Keratinocyte (primary cell): ENCODE measurements around the gene SAG. TPM values are rescaled to one million over a fixed set of nuclear protein-coding genes. Genes with fewer than 3 reads are reported as not detected.

ENCODE experiments used
- DNase-seq: peaks from one replicate; pipeline ENCODE4 v3.0.0-alpha.2; 2011; ENCODE audit warnings: low read depth, missing footprints, low spot score
- FAIRE-seq: peaks from 2 replicates; lab custom pipeline; 2011; peaks lifted over from hg19 to GRCh38; lab: Jason Lieb, UNC
- H2AFZ ChIP-seq: 2 replicates; pipeline ENCODE4 v1.6.0; 2012; ENCODE audit warnings: low read length, control low read depth, inconsistent platforms; ENCODE audit not compliant: control insufficient read depth
- H3K27ac ChIP-seq: 2 replicates; pipeline ENCODE4 v1.5.1; 2011; ENCODE audit warnings: low read length; ENCODE audit not compliant: control insufficient read depth, insufficient read depth
- H3K27me3 ChIP-seq: 3 replicates; pipeline ENCODE4 v1.6.0; 2011; ENCODE audit warnings: low read length; ENCODE audit not compliant: control insufficient read depth, insufficient read depth; ENCODE audit errors: extremely low read depth
- H3K36me3 ChIP-seq, 2 experiments: 2 replicates in 1 of 2; 3 replicates in 1 of 2; pipeline ENCODE4 v1.5.1; 2011; ENCODE audit warnings: low read length in 2 of 2, mild to moderate bottlenecking in 1 of 2; ENCODE audit not compliant: control insufficient read depth in 2 of 2, insufficient read depth in 2 of 2; ENCODE audit errors: extremely low read depth in 1 of 2
- H3K4me1 ChIP-seq: 3 replicates; pipeline ENCODE4 v1.5.1; 2011; ENCODE audit warnings: low read length; ENCODE audit not compliant: control insufficient read depth, insufficient read depth; ENCODE audit errors: extremely low read depth
- H3K4me2 ChIP-seq: 3 replicates; pipeline ENCODE4 v1.6.0; 2011; ENCODE audit warnings: low read depth, low read length; ENCODE audit not compliant: control insufficient read depth, insufficient read depth; ENCODE audit errors: extremely low read depth
- H3K4me3 ChIP-seq, 3 experiments: fragments of 200-600 bp in 1 of 3; sonication (generic) in 1 of 3; 2 replicates in 2 of 3; 3 replicates in 1 of 3; pipeline ENCODE4 v1.5.1; 2011 to 2016; ENCODE audit warnings: low read length in 3 of 3, mild to moderate bottlenecking in 3 of 3, control low read depth in 2 of 3, inconsistent platforms in 1 of 3, low read depth in 1 of 3, mixed read lengths in 1 of 3, mixed run types in 1 of 3, moderate library complexity in 1 of 3; ENCODE audit not compliant: control insufficient read depth in 2 of 3, insufficient read depth in 2 of 3; ENCODE audit errors: extremely low read depth in 1 of 3
- H3K79me2 ChIP-seq: 2 replicates; pipeline ENCODE4 v1.6.0; 2012; ENCODE audit warnings: low read length; ENCODE audit not compliant: control insufficient read depth, insufficient read depth
- H3K9ac ChIP-seq: 3 replicates; pipeline ENCODE4 v1.6.0; 2011; ENCODE audit warnings: low read length; ENCODE audit not compliant: control insufficient read depth, insufficient read depth; ENCODE audit errors: extremely low read depth
- H3K9me1 ChIP-seq: 3 replicates; pipeline ENCODE4 v1.6.0; 2011; ENCODE audit warnings: low read length; ENCODE audit not compliant: control insufficient read depth, insufficient read depth; ENCODE audit errors: extremely low read depth
- H3K9me3 ChIP-seq: 2 replicates; pipeline ENCODE4 v1.5.1; 2012; ENCODE audit warnings: low read depth, low read length; ENCODE audit not compliant: control insufficient read depth
- H4K20me1 ChIP-seq: 3 replicates; pipeline ENCODE4 v1.6.0; 2011; ENCODE audit warnings: low read length; ENCODE audit not compliant: control insufficient read depth, insufficient read depth; ENCODE audit errors: extremely low read depth
- EZH2 ChIP-seq: IDR thresholded peaks from one replicate; pipeline ENCODE4 v1.6.1; 2012; ENCODE audit warnings: inconsistent platforms, mild to moderate bottlenecking, low read length, moderate library complexity
- dilution Hi-C: fragments of 300-500 bp; cut with MboI; formaldehyde crosslinking; loops from one replicate; pipeline ENCODE4 v1.7.0; 2020; ENCODE audit warnings: low sequenced_read_pairs; ENCODE audit not compliant: extremely low pct_ligation_motif_present
- polyA plus RNA-seq, 5 experiments: library from polyadenylated mRNA; depleted of rRNA in 3 of 5; stranded (reverse) in 3 of 5; stranded (forward) in 1 of 5; unstranded in 1 of 5; fragments of >200 nt; gene quantifications; 1 replicate in 1 of 5; 2 replicates in 3 of 5; 3 replicates in 1 of 5; pipeline versions ENCODE4 v1.2.1 to v1.2.3, GENCODE V29; 2011 to 2012; ENCODE audit warnings: missing spikeins in 2 of 5, low read depth in 1 of 5, low replicate concordance in 1 of 5
- TF ChIP-seq, protein P1 (sequence below), 3 experiments: IDR thresholded peaks in 1 of 3; conservative IDR thresholded peaks in 1 of 3; optimal IDR thresholded peaks in 1 of 3; 2 replicates in 2 of 3; 3 replicates in 1 of 3; pipeline versions ENCODE3 to v1.5.1; 2011; ENCODE audit warnings: low read length in 3 of 3, mild to moderate bottlenecking in 3 of 3, moderate library complexity in 2 of 3, control low read depth in 1 of 3, inconsistent platforms in 1 of 3; ENCODE audit not compliant: insufficient read depth in 2 of 3; ENCODE audit errors: extremely low read depth in 1 of 3

Gene SAG
- polyA plus RNA-seq, 1 donor (not counting 4 experiments of a cell fraction or from before 2014, with no cell fraction given) = not detected

DNA sequence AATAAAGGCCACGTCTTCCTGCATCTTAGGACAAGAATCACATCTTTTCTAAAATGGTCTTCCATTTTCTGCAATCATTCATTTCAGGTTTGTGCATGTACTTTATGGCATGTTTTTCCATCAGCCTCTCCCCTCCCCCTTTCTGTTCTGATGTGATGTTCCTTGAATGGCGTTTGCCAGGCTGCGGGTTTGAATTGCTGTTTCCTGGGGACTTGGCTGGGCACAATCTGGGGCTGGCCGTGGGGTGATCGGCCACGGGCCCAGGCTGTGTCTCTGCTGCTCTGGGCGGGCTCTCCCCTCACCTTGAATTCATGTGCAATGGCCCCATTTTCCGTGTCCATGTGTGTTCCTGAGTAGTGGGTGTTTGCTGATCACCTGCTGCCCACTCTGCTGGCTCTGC is 61.8 kb downstream of the SAG start:
- Histone ChIP-seq H3K9me1 (no peaks in the 10 kb centered on the region), H3K4me3 (no peak overlapping the region), H4K20me1 (no peaks in the 10 kb centered on the region), H3K79me2 (peaks cover 2% of the 10 kb centered on the region), H3K36me3 (peaks cover 0 to 2% of the 10 kb centered on the region in 2 experiments), H3K9ac (no peak overlapping the region), H3K27me3 (no peaks in the 10 kb centered on the region), H3K4me2 (no peak overlapping the region), H3K9me3 (no peaks in the 10 kb centered on the region), H3K4me1 (no peaks in the 10 kb centered on the region), H3K27ac (no peak overlapping the region), H2AFZ (no peak overlapping the region)
- FAIRE-seq (no peak), DNase-seq (no peak)
- TF ChIP-seq, protein P1, sequence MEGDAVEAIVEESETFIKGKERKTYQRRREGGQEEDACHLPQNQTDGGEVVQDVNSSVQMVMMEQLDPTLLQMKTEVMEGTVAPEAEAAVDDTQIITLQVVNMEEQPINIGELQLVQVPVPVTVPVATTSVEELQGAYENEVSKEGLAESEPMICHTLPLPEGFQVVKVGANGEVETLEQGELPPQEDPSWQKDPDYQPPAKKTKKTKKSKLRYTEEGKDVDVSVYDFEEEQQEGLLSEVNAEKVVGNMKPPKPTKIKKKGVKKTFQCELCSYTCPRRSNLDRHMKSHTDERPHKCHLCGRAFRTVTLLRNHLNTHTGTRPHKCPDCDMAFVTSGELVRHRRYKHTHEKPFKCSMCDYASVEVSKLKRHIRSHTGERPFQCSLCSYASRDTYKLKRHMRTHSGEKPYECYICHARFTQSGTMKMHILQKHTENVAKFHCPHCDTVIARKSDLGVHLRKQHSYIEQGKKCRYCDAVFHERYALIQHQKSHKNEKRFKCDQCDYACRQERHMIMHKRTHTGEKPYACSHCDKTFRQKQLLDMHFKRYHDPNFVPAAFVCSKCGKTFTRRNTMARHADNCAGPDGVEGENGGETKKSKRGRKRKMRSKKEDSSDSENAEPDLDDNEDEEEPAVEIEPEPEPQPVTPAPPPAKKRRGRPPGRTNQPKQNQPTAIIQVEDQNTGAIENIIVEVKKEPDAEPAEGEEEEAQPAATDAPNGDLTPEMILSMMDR (optimal IDR thresholded peaks at IDR 0.05 in 1 of 3, IDR thresholded peaks at IDR 0.05 in 1 of 3, conservative IDR thresholded peaks at IDR 0.05 in 1 of 3; ENCODE audit: extremely low read depth in 1 of 3, insufficient read depth in 2 of 3, low read length in 3 of 3) = no peak
- TF ChIP-seq EZH2 = no peak
- dilution Hi-C loops = no loop called here

DNA sequence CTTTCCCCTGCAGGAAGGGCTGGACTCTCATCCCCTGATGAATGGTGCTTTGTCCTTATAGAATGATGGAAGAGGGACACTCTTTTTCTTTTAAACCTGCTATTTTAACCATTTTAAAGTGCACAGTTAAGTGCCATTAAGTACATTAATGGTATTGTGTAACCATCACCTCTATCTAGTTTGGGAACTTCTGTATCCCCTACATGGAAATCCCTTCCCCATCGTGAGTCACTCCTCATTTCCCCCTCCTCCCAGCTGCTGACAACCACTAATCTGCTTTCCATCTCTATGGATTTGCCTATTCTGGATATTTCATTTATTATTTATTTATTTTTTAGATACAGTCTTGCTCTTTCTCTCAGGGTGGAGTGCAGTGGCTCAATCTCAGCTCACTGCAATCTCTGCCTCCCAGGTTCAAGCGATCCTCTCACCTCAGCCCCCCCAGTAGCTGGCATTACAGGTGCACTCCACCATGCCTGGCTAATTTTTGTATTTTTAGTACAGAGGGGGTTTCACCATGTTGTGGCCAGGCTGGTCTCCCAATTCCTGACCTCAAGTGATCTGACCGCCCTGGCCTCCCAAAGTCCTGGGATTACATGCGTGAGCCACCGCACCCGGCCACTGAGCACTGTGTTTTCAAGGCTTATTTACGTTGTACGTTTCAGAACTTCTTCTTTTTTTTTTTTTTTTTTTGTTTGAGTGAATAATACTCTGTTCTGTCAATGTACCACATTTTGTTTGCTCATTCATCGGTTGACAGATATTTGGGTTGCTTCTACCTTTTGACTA is 62.5 kb downstream of the SAG start:
- H3K36me3 ChIP-seq = peaks cover 0 to 2% of the 10 kb centered on the region in 2 experiments
- no peaks in the 10 kb centered on the region for H3K9me3 ChIP-seq
- H4K20me1 ChIP-seq = no peaks in the 10 kb centered on the region
- no peak overlapping the region for H3K27ac ChIP-seq
- H3K4me3 ChIP-seq = no peak overlapping the region
- no peaks in the 10 kb centered on the region for H3K9me1 ChIP-seq
- dilution Hi-C loops = no loop called here
- peaks cover 2% of the 10 kb centered on the region for H3K79me2 ChIP-seq
- no peaks in the 10 kb centered on the region for H3K27me3 ChIP-seq
- H2AFZ ChIP-seq = no peak overlapping the region
- FAIRE-seq = no peak
- no peaks in the 10 kb centered on the region for H3K4me1 ChIP-seq
- no peak for DNase-seq
- H3K9ac ChIP-seq = no peak overlapping the region
- no peak overlapping the region for H3K4me2 ChIP-seq
- TF ChIP-seq, protein P1 (optimal IDR thresholded peaks at IDR 0.05 in 1 of 3, IDR thresholded peaks at IDR 0.05 in 1 of 3, conservative IDR thresholded peaks at IDR 0.05 in 1 of 3; ENCODE audit: extremely low read depth in 1 of 3, insufficient read depth in 2 of 3, low read length in 3 of 3) = no peak
- TF ChIP-seq EZH2 = no peak
